OCI-M1 (cell line): Measurements from ENCODE around the gene TRRAP.

Experiments
- DNase-seq: peaks from one replicate; lab custom pipeline; 2025; lab: John Stamatoyannopoulos, UW

Gene TRRAP

GRCh38 chr7:98949336-98950044, 71.2 kb downstream of the TRRAP start:
- no peak for DNase-seq

DNA sequence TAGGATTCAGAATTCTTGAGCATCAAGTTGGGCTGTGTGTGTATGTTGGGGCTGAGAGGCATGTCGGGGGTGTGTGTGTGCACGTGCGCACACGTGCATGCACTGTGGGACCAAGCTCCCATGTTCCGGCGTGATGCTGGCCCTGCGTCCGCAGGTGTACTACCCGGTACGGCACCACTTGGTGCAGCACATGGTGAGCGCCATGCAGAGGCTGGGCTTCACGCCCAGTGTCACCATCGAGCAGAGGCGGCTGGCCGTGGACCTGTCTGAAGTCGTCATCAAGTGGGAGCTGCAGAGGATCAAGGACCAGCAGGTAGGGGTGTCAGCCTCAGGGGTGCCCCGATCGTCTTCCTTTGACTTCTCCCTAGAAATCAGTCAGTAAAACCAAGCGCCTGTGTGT, 77.7 kb downstream of the TRRAP start:
- no peak for DNase-seq

- no peak for DNase-seq
Observed at GRCh38 chr7:98956469-98956868, 78.1 kb downstream of the TRRAP start.

- no peak for DNase-seq
Observed at GRCh38 chr7:98956937-98957336, 78.6 kb downstream of the TRRAP start.

GRCh38 chr7:98957766-98958165, 79.4 kb downstream of the TRRAP start:
- no peak for DNase-seq

DNA sequence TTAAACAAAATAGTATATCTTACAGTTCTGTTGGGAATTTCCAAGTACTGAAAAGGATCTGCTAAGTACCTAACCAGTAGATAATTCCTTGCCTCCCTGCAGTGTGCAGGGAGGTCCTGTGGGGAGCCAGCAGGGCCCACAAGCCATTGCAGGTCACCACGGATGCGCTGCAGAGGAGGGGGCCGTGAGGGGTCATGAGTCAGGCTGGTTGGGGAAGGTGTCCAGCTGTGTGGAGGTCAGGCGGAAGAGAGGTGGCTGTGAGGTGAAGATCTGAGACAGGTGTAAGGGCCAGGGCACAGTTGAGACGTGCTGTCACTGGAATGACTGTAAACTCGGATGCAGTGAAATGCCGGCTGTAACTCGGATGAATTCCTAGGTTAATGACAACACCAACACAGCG, 80.6 kb downstream of the TRRAP start:
- DNase-seq = no peak

- no peak for DNase-seq
Observed at GRCh38 chr7:98963305-98963704, 85.0 kb downstream of the TRRAP start.

- no peak for DNase-seq
Observed at GRCh38 chr7:98964596-98964995, 86.3 kb downstream of the TRRAP start.

DNA sequence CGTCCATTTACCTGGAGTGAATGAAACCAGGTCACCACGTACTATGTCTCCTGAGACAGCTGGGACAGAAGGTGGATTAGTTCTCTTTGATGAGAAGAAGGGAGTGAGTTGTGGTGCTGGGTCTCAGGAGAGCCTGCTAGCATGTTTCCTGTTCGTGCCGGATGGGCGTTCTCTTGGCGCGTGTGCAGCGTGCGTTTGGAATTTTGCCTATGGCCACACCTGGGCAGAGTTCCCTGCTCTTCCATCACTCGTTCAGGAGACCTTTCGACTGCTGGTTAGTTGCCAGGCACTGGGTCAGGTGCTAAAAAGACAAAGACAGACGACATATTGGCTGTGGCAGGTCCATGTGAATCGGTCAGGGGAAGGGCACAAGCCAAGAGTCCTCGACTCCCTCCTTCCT, 90.3 kb downstream of the TRRAP start:
- DNase-seq = no peak

DNA sequence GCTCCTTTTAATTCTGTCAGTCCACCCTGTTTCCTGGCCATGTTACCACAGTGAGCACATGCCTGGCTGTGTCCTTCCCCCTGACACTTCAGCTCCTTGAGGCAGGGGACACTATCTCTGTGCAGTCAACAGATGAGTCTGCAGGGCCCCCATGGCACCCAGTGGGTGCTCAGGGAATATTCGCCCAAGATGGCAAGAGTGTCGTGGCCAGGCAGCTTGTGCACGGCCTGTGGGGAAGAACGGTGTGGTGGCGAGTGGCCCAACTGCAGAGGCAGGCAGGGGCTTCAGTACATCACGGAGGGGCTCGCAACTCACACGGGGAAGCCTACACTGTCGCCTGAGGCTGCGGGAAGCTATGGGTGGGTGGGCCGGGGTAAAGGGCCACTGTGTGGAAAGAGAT, 91.1 kb downstream of the TRRAP start:
- DNase-seq = no peak

DNA sequence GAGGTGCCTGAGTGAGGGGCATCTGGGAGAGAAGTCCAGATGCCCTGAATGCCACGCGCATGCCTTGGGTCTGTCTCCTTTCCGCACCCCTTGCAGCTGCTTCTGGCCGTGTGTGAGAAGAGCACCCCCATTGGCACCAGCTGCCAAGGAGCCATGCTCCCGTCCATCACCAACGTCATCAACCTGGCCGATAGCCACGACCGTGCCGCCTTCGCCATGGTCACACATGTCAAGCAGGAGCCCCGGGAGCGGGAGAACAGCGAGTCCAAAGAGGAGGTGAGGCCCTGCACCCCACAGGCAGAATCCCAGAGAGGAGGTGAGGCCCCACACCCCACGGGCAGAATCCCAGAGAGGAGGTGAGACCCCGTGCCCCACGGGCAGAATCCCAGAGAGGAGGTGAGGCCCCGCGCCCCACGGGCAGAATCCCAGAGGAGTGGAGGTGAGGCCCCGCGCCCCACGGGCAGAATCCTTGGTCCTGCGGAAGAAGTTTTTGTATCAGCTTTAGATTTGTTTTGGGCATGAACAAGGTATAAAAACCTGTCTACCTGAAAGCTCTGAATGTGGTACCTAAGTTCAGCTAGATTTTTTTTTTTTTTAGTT, 91.8 kb downstream of the TRRAP start:
- DNase-seq = no peak

DNA sequence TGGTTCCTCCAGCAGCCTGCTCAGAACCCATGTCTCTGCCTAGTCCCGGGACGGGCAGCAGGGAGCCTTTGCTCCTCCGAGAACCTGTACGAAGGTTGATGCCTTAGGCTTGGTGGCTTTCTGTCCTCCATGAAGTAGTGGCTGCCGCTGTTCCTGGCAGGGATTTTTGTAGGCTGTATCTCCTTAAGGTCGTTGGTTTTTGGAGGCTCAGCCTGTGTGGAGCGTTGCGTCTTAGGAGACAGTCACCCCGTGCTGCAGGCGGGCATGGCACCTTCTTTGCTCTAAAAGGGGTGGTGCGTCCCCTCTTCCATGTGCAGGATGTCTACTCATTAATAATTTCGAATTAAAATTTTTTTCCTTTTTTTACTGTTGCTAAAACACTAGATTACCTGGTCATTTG, 92.5 kb downstream of the TRRAP start:
- no peak for DNase-seq

DNA sequence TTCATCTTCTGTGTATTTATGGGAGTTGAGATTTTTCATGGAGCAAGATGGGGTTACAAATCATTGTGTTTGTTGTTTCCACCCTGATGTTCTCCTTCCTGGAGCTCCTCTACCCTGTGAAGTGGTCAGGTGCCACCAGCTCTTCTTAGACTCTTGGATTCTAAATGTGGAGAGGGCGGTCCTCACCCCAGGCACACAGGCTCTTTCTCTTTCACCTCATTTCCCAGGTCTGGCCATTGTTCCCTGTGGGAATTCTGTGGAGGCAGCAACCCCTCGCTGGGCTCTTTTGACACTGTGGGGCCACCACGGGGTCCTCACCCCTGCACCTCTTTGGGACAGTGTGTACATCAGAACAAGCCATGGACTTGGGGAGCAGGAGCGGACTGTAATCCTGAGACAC, 95.9 kb downstream of the TRRAP start:
- no peak for DNase-seq

DNA sequence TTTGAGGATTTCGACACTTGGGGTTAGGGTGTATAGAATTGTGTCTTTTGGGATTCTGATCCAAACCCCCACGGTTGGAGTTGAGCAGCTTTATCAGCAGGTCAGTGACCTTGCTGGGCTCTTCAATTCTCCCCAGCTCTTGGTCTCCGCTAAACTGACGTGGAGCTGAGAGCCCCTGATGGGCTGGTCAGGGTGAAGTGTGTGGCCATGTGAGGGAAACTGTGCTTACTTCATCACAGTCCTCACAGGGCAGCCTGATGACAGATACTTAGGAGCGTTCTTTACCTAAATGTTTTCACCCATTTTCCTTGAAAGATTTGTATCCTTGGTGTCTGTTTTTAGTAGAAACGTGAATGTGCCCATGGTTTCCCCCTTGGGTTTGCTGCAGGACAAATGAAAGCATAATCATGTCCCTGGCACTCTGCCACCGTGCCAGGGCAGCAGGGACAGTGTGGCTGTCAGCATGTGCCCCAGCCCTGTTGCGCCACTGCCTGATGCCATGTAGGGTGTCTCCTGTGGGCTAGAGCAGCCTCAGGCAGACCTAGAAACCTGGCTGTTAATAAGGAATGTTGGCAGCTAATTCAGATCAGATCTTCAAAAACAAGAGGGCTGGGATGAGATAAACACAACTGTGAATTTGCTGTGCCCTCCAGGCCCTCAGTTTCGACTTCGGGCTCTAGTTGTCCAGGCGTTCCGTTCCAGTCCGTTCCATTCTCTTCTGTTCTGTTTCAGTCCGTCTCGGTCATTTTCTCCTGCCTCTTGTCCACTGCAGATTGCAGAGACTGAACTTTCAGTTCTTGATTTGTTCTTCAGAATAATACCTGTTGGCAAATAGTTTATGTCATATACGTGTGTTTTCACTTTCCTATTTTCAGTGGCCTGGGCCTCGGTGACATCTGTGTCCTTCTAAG, 96.8 kb downstream of the TRRAP start:
- no peak for DNase-seq

GRCh38 chr7:98976396-98977185, 98.3 kb downstream of the TRRAP start:
- DNase-seq = no peak

DNA sequence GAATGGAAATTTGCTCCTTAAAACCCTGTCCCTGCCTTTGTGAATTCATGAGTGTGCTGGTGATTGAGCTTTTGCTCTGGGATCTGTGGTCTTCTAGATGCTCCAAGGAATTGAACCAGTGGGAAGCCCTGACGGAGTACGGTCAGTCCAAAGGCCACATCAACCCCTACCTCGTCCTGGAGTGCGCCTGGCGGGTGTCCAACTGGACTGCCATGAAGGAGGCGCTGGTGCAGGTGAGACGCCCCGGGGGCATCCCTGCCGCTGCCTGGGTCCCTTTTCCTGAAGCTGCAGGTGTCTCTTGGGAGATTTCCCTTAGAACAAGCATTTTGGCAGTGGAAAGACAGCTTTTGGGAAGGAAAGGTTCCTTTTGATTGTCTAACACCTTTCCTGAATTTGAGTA, 100.3 kb downstream of the TRRAP start:
- no peak for DNase-seq

- DNase-seq = no peak
Observed at GRCh38 chr7:98981701-98982100, 103.4 kb downstream of the TRRAP start.

DNA sequence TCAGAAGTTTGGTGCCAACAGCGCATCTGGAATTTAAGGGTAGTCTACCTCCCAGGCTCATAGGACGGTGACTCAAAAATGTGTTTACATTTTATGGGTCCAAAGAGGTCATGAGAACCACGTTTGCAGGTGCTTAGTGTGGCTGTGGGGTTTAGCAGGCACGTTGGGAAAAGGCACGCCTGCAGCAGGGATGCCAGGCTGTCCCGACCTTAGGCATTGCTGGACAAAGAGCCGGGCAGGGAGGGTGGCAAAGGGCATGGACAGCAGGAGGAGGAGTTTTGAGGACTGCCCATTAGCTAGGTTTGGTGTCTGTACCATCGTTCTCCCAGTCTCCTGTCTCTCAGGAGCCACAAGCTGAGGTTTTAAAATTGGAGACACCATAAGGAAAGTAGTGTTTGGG, 104.4 kb downstream of the TRRAP start:
- DNase-seq = no peak

DNA sequence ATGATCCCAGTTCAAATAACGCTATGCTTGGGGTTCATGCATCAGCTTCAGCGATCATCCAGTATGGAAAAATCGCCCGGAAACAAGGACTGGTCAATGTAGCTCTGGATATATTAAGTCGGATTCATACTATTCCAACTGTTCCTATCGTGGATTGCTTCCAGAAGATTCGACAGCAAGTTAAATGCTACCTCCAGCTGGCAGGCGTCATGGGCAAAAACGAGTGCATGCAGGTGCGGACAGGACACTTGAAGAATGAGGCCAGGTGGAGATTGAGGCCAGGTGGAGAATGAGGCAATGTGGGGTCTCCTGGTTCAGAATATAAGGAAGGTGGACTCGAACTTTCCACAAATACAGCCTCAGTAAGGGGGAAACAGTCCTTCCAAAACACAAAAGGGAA, 105.8 kb downstream of the TRRAP start:
- no peak for DNase-seq

DNA sequence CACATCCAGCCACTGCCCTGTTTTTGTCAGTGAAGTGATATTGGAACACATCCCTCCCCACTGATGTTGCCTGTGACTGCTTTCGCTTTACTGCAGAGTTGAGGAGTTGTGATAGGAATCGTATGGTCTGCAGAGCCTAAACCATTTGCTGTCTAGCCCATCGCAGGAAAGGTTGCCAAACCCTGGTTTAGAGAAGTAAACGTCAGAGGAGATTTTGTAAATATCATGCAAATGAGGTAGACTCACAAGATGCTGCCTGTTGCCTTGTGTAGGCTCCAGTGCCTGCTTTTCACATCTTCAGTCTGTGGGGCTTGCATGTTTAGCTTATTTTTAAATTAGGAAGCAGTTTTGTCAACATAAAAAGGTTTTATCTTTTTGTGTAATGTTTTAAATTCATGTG, 107.1 kb downstream of the TRRAP start:
- DNase-seq = no peak

GRCh38 chr7:98985945-98986344, 107.6 kb downstream of the TRRAP start:
- DNase-seq = no peak

- no peak for DNase-seq
Observed at GRCh38 chr7:98988641-98989040, 110.3 kb downstream of the TRRAP start.
